B cell (primary cell): ENCODE measurements around the gene CHST11. TPM values are rescaled to one million over a fixed set of nuclear protein-coding genes. Genes with fewer than 3 reads are reported as not detected.

Experiments
- ATAC-seq: fragments of 200-7000 bp; cut with Tn5 transposase; one replicate; pipeline ENCODE4 v1.10.0; 2021; ENCODE audit warnings: low read depth, mild to moderate bottlenecking, moderate number of reproducible peaks, moderate library complexity
- CTCF ChIA-PET: fragments of 350-600 bp; sonication (Branson Sonifier 250); formaldehyde crosslinking; loops from one replicate; lab custom pipeline; 2021; ENCODE audit warnings: antibody characterized with exemption, inconsistent platforms; lab: Charles Lee
- POLR2A ChIA-PET: fragments of 350-600 bp; sonication (Branson Sonifier 250); formaldehyde crosslinking; loops from one replicate; lab custom pipeline; 2021; ENCODE audit warnings: antibody characterized with exemption; lab: Charles Lee
- DNase-seq: peaks from one replicate; pipeline ENCODE4 v3.0.0; 2013
- H2AFZ ChIP-seq: 2 replicates; pipeline ENCODE4 v1.6.1; 2012; ENCODE audit warnings: mild to moderate bottlenecking, low read depth, low read length; ENCODE audit not compliant: insufficient read depth, poor library complexity, severe bottlenecking
- H3K27ac ChIP-seq, 2 donors: 1 replicate in 1 of 2; 2 replicates in 1 of 2; pipeline ENCODE4 v1.5.1; 2012 to 2013; ENCODE audit warnings: low read length in 2 of 2, mild to moderate bottlenecking in 2 of 2, moderate library complexity in 1 of 2
- H3K27me3 ChIP-seq, 4 experiments: fragments of 200-600 bp in 1 of 4; sonication (generic) in 1 of 4; replicated peaks in 1 of 4; 1 replicate in 2 of 4; 2 replicates in 2 of 4; pipeline versions ENCODE4 v1.6.1 to v1.7.0; 2013 to 2016; ENCODE audit warnings: low read length in 3 of 4, mild to moderate bottlenecking in 2 of 4, mixed read lengths in 1 of 4, moderate library complexity in 1 of 4; ENCODE audit not compliant: insufficient read depth in 4 of 4, control insufficient read depth in 3 of 4; ENCODE audit errors: control extremely low read depth in 1 of 4
- H3K36me3 ChIP-seq, 2 experiments: replicated peaks in 1 of 2; 1 replicate in 1 of 2; 2 replicates in 1 of 2; pipeline versions ENCODE4 v1.6.1 to v1.7.1; 2013; ENCODE audit warnings: low read length in 1 of 2; ENCODE audit not compliant: insufficient read depth in 2 of 2, control insufficient read depth in 1 of 2; ENCODE audit errors: control extremely low read depth in 1 of 2, extremely low read depth in 1 of 2
- H3K4me1 ChIP-seq, 2 donors: fragments of 200-600 bp in 1 of 2; sonication (generic) in 1 of 2; 1 replicate in 1 of 2; 2 replicates in 1 of 2; pipeline versions ENCODE4 v1.5.1 to v1.6.1; 2013 to 2017; ENCODE audit warnings: low read length in 2 of 2; ENCODE audit not compliant: control insufficient read depth in 2 of 2, insufficient read depth in 2 of 2
- H3K4me2 ChIP-seq: replicated peaks from 2 replicates; pipeline ENCODE3; 2012; ENCODE audit warnings: mild to moderate bottlenecking, low read depth, low read length; ENCODE audit not compliant: poor library complexity, severe bottlenecking
- H3K4me3 ChIP-seq, 5 experiments: fragments of 200-600 bp in 1 of 5; sonication (generic) in 1 of 5; 1 replicate in 3 of 5; 2 replicates in 2 of 5; pipeline versions ENCODE4 v1.5.1 to v1.7.0; 2011 to 2016; ENCODE audit warnings: low read length in 4 of 5, mild to moderate bottlenecking in 4 of 5, low read depth in 2 of 5, control low read depth in 1 of 5, moderate library complexity in 1 of 5; ENCODE audit not compliant: insufficient read depth in 1 of 5; ENCODE audit errors: control extremely low read depth in 1 of 5, extremely low read depth in 1 of 5
- H3K79me2 ChIP-seq: fragments of 200-600 bp; sonication (generic); one replicate; pipeline ENCODE4 v1.6.0; 2016; ENCODE audit warnings: low read length; ENCODE audit not compliant: control insufficient read depth, insufficient read depth
- H3K9ac ChIP-seq: fragments of 200-600 bp; sonication (generic); 2 replicates; pipeline ENCODE4 v1.6.1; 2017; ENCODE audit warnings: mild to moderate bottlenecking, low read length, moderate library complexity
- H3K9me3 ChIP-seq, 3 donors: one replicate each; pipeline versions ENCODE4 v1.6.1 to v1.7.1; 2013; ENCODE audit warnings: low read length in 2 of 3; ENCODE audit not compliant: control insufficient read depth in 2 of 3, insufficient read depth in 1 of 3; ENCODE audit errors: control extremely low read depth in 1 of 3
- H4K20me1 ChIP-seq: 2 replicates; pipeline ENCODE4 v1.6.0; 2012; ENCODE audit warnings: mild to moderate bottlenecking, low read length; ENCODE audit not compliant: insufficient read depth, control insufficient read depth, poor library complexity, severe bottlenecking
- H3K27ac Mint-ChIP-seq: one replicate; pipeline ENCODE4 v1.8.0; 2021; ENCODE audit warnings: mixed read lengths
- H3K27me3 Mint-ChIP-seq: one replicate; pipeline ENCODE4 v1.8.0; 2021; ENCODE audit warnings: mixed read lengths
- H3K4me1 Mint-ChIP-seq: one replicate; pipeline ENCODE4 v1.8.0; 2021; ENCODE audit warnings: mixed read lengths
- H3K4me3 Mint-ChIP-seq: one replicate; pipeline ENCODE4 v1.8.0; 2021; ENCODE audit warnings: mixed read lengths
- H3K9me3 Mint-ChIP-seq: one replicate; pipeline ENCODE4 v1.8.0; 2022; ENCODE audit warnings: mixed read lengths; ENCODE audit not compliant: insufficient read depth
- EZH2 ChIP-seq: IDR thresholded peaks from 2 replicates; pipeline ENCODE4 v1.6.1; 2012; ENCODE audit warnings: borderline replicate concordance, low read depth, mild to moderate bottlenecking, moderate library complexity, low read length; ENCODE audit not compliant: insufficient read depth, poor library complexity, severe bottlenecking
- WGBS: methylation state at CpG from one replicate; pipeline ENCODE4 v1.1.5; 2013; ENCODE audit warnings: missing lambda C conversion rate; ENCODE audit not compliant: insufficient coverage; 5-methylcytosine and 5-hydroxymethylcytosine counted together
- intact Hi-C: fragments of 100-400 bp; cut with micrococcal nuclease; formaldehyde crosslinking; loops from one replicate; pipeline ENCODE4 v1.10.0; 2022
- polyA plus RNA-seq: library from polyadenylated mRNA; depleted of rRNA; stranded (reverse); fragments of >200 nt; gene quantifications from 2 replicates; pipeline ENCODE4 v1.2.3, GENCODE V29; 2012
- total RNA-seq, 2 donors: library from RNA; stranded (reverse); fragments of 120-200 nt in 1 of 2; gene quantifications; 1 replicate in 1 of 2; 2 replicates in 1 of 2; pipeline versions ENCODE4 v1.2.3 to v1.2.4, GENCODE V29; 2013 to 2022
- TF ChIP-seq, protein P1 (sequence below): fragments of 200-600 bp; IDR thresholded peaks from one replicate; pipeline ENCODE4 v1.8.0; 2022; ENCODE audit warnings: antibody characterized with exemption, mild to moderate bottlenecking

Gene CHST11
- total and polyA plus RNA-seq, 2 donors (not counting 1 experiment from before 2014, with no cell fraction given), result 46.3 to 152 TPM

- H3K9me3 Mint-ChIP-seq, result peaks cover 5% of the 10 kb centered on the region
- Histone ChIP-seq H3K4me3 (no peak overlapping the region), H3K4me2 (peak overlapping the region; percentile 17), H2AFZ (no peak overlapping the region), H3K9me3 (peaks cover 0 to 4% (median 0%) of the 10 kb centered on the region in 3 donors), H3K27me3 (no peaks in the 10 kb centered on the region), H3K36me3 (peaks cover 0 to 6% of the 10 kb centered on the region in 2 experiments), H4K20me1 (peaks cover 50% of the 10 kb centered on the region), H3K9ac (no peak overlapping the region), H3K79me2 (peaks cover 98% of the 10 kb centered on the region), H3K4me1 (peaks cover 59 to 62% of the 10 kb centered on the region in 2 donors), H3K27ac (no peak overlapping the region)
- peaks cover 88% of the 10 kb centered on the region for H3K4me1 Mint-ChIP-seq
- intact Hi-C loops, result no loop called here
- H3K27me3 Mint-ChIP-seq, result no peaks in the 10 kb centered on the region
- ATAC-seq (no peak), DNase-seq (no peak)
- 56% methylated on average over 2 of the region's 2 CpGs for WGBS
- TF ChIP-seq EZH2, result no peak
- POLR2A ChIA-PET, result interaction anchor here (0.7 kb wide), 1 partner anchor 28 kb away, joined by 4 read pairs; no protein-coding TSS in a partner anchor
- H3K4me3 Mint-ChIP-seq, result no peak overlapping the region
- no peak overlapping the region for H3K27ac Mint-ChIP-seq
- CTCF ChIA-PET, result no interaction called here
Measured at GRCh38 chr12:104510145-104510872, 53.6 kb downstream of the CHST11 start.

GRCh38 chr12:104510873-104511440 is 54.2 kb downstream of the CHST11 start:
- Mint-ChIP-seq H3K4me1 (peaks cover 88% of the 10 kb centered on the region), H3K9me3 (peaks cover 5% of the 10 kb centered on the region), H3K27ac (peak overlapping the region; percentile 29), H3K27me3 (no peaks in the 10 kb centered on the region), H3K4me3 (no peak overlapping the region)
- ChIA-PET CTCF (no interaction called here), POLR2A (no interaction called here)
- Histone ChIP-seq H3K27ac (no peak overlapping the region), H3K4me2 (no peak overlapping the region), H3K4me3 (no peak overlapping the region), H3K27me3 (no peaks in the 10 kb centered on the region), H3K36me3 (peaks cover 0 to 6% of the 10 kb centered on the region in 2 experiments), H3K79me2 (peaks cover 98% of the 10 kb centered on the region), H3K9ac (no peak overlapping the region), H4K20me1 (peaks cover 44% of the 10 kb centered on the region), H3K4me1 (peaks cover 53 to 55% of the 10 kb centered on the region in 2 donors), H3K9me3 (peaks cover 0 to 4% (median 0%) of the 10 kb centered on the region in 3 donors), H2AFZ (no peak overlapping the region)
- DNase-seq (no peak), ATAC-seq (no peak)
- WGBS, result 70% methylated on average over 2 of the region's 2 CpGs
- TF ChIP-seq, protein P1, sequence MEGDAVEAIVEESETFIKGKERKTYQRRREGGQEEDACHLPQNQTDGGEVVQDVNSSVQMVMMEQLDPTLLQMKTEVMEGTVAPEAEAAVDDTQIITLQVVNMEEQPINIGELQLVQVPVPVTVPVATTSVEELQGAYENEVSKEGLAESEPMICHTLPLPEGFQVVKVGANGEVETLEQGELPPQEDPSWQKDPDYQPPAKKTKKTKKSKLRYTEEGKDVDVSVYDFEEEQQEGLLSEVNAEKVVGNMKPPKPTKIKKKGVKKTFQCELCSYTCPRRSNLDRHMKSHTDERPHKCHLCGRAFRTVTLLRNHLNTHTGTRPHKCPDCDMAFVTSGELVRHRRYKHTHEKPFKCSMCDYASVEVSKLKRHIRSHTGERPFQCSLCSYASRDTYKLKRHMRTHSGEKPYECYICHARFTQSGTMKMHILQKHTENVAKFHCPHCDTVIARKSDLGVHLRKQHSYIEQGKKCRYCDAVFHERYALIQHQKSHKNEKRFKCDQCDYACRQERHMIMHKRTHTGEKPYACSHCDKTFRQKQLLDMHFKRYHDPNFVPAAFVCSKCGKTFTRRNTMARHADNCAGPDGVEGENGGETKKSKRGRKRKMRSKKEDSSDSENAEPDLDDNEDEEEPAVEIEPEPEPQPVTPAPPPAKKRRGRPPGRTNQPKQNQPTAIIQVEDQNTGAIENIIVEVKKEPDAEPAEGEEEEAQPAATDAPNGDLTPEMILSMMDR, result no peak
- no peak for TF ChIP-seq EZH2
- intact Hi-C loops, result no loop called here
